NCI-H1092 (cell line): ENCODE results near the gene ADAMTS7.
"Not testable (repeated sequence)": the region's sequence is repeated elsewhere in the genome, so short reads cannot be mapped to it uniquely, and the experiment has no call there.

Source experiments
- DNase-seq: peaks from one replicate; lab custom pipeline; 2025; lab: John Stamatoyannopoulos, UW

ADAMTS7 gene

DNA sequence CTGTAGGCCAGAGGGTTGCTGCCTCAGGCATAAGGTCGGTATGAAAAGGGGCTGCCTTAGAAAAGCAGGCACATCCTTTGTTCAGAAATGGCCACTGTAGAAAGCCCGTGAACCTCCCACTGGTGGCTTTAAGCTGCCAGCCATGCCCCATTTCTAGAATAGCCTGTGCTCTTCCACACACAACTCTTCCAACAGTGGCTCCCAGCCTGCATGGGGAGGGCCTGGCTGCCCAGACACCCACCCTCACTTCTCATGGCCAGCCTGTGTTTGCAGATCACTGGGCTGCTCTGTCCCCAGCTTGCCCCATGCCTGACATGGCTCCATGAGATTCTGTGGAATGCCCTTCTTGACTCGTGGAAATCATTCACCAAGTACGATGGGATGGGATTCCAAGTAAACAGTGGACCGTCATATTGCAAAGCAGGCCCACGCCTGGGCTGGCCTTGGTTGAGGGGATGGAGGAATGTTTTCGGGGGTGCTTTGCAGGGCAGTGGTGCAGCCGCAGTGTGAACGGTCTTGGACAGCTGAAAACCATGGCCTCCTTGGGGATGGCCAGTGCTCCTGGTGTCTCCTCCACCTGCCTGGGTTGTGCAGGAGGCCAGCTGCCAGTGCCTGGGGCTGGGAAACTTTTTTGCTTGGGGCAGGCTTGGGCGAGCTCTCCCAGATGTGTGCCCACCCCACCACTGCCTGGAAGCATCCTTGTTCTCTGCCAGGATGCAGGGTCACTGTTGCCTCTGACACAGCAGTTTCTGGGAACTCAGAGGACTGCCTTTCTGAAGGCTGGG lies 57.3 kb downstream of the ADAMTS7 start:
- DNase-seq = not testable (repeated sequence)

DNA sequence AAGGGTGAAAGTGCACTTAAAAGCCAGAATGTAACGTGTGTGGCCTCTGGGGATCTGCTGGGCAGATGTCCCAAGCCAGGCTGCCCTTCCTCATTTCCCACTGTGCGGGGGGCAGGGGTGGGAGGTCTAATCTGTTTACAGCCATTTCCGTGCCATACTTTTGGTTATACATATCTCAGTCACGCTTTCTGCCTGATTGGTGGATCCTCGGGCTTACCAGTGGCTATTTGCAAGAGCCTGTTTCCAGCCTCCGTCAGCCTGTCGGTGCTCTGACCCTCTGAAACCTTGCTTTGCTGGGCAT lies 58.0 kb downstream of the ADAMTS7 start:
- DNase-seq = not testable (repeated sequence)

DNA sequence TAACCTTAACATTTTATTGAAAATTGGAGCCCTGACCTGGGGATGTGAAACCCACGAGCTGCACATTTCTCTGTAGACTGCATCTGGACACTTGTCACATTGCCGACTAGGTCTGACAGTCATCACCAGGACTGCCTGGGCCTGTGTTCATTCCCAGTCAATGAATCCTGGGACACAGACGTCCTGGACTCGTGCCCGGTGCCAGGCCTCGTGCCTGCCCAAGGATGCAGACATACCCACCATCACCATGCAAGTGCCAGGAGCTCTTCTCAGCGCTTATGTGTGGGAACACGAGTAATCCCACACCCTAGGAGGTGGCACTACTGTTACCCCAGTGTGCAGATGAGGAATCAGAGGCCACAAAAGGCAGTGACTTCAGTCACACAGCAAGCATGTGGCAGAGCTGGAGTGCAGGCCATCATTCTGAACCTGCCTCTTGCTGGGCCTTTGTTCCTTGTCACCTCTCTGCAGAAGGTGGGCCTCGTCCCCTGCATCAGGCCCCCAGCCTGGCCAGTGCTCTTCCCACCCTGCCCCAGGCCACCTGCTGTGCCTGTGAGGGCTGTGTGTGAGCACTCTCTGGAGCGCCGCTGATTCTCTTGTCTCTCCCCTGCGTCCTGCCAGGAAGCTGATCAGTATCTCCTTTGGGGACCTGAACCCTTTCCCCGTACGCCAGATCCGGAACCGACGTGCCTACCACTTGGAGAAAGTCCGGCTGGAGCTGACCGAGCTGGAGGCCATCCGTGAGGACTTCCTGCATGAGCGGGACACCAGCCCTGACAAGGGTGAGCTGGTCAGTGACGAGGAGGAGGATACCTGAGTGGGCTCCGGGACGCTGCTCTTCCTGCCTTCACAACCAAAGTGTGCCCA lies 58.5 kb downstream of the ADAMTS7 start:
- no peak for DNase-seq

DNA sequence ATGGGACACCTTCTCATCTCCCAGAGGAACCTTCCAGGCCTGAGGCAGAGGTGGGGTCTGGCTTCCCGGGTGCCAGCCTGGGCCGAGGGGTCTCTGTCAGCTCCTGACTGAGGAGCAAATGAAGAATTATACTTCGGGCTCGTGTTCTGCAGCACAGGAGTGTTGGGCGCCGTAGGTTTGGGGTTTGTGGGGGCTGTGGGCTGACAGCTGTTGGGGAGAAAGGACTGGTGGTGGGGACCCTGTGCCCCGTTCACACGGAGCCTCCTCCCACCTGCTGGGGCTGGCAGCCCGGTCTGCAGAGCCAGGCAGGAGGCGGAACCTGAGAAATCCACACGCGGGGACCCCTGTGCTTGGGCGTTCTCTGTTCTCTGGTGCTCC lies 59.7 kb downstream of the ADAMTS7 start:
- no peak for DNase-seq

DNA sequence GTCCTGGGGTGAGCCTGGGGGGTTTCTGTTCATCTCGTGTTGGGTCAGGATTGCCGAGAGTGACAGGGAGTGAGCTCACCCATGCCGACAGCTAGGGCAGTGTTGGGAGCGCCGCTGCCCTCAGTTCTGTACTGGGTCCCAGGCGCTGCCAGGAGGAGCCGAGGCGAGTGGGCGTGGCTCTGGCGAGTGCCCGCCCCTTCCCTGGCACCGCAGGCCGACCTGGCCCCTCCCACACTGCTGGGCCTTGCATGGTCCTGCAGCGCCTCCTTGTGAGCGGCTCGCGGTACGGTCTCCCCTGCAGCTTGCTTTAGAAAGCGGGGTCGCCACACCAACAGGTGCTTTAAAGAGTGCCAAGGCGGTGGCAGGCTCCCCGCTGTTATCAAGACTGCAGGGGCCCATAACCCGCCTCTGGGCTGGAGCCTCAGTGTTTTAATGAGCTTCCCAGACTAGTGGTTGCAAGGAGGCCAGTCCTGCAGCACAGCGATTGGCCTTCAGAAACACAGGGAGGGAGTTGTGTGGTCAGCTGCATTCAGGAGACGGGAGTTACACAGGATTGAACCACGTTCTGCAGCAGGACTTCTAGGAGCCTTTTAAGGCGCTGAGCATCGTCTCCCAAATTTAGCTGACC lies 60.2 kb downstream of the ADAMTS7 start:
- DNase-seq = peak; percentile 80

DNA sequence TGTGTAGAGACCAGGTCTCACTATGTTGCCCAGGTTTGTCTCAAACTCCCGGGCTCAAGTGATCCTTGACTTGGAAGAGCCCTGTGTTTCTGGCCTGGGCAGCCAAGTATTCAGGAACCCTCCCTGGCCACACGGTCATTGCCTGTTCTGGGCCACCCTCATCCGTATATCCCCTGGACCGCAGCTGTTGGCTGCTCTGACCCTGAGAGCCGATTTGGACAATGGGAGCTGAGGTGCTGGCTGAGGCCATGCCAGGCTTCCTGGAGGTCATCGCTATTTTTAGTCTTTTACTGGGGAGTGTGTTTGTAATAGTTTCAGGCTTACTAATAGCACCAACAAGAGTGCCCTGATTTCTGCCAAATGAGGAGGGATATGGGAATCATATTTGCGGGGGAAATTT lies 60.7 kb downstream of the ADAMTS7 start:
- no peak for DNase-seq

DNA sequence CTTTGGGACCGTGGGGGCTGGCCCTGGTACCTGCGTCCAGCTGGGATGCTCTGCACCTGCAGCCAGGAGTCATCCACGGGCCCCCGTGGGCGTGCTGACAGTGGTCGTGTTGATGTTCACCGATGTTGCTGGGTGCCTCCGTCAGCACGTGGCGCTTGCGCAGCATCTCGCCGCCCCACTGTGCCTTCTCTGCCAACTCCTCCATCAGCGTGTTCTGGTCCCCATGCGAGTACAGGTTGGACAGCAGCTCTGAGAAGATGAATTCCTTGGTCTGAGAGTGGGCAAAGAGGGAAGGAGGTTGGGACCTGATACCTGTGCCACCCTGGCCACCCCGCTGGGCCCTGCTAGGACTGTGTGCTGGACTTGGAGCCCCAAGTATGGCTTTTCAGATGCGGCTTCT lies 61.4 kb downstream of the ADAMTS7 start:
- no peak for DNase-seq

DNA sequence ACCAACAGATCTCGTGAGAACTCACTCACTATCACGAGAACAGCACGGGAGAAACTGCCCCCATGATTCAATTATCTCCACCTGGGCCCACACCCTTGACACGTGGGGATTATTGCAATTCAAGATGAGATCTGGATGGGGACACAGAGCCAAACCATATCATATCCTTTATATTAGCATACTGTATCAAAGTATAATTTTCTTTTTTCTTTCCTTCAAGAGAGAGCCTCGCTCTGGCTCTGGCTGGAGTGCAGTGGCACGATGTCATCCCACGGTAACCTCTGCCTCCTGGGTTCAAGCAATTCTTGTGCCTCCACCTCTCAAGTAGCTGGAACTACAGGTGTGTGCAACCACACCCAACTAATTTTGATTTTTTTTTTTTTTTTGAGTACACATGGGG lies 63.4 kb downstream of the ADAMTS7 start:
- DNase-seq = not testable (repeated sequence)

DNA sequence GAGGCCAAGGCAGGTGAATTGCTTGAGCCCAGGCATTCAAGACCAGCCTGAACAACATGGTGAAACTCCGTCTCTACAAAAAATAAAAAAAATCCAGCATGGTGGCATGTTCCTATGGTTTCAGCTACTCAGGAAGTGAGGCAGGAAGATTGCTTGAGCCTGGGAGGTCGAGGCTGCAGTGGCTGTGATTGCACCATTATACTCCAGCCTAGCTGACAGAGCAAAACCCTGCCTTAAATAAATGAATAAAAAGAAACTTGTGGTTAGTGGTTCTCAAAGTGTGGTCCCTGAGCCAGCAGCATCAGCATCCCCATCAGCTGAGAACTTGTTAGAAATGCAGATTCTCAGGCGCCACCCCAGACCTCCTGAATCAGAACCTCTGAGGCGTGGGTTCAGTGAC lies 69.6 kb downstream of the ADAMTS7 start:
- not testable (repeated sequence) for DNase-seq

DNA sequence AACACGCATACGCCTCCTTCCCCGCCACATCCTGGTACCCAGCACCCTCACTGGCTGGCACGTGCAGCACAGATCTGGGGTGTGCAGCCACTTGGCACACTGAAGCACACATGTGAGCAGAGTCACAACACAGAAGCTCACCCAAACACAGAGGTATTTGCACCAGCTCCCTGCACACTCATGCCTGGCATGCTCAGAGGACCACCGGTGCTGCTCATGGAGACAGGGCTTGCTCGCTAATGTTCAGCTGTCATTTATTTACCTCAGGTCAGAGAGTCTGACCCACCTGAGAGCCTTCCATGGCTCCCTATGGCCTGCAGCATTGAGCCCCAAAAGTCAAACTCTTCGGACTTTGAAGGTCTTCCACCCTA lies 70.4 kb downstream of the ADAMTS7 start:
- DNase-seq = no peak

DNA sequence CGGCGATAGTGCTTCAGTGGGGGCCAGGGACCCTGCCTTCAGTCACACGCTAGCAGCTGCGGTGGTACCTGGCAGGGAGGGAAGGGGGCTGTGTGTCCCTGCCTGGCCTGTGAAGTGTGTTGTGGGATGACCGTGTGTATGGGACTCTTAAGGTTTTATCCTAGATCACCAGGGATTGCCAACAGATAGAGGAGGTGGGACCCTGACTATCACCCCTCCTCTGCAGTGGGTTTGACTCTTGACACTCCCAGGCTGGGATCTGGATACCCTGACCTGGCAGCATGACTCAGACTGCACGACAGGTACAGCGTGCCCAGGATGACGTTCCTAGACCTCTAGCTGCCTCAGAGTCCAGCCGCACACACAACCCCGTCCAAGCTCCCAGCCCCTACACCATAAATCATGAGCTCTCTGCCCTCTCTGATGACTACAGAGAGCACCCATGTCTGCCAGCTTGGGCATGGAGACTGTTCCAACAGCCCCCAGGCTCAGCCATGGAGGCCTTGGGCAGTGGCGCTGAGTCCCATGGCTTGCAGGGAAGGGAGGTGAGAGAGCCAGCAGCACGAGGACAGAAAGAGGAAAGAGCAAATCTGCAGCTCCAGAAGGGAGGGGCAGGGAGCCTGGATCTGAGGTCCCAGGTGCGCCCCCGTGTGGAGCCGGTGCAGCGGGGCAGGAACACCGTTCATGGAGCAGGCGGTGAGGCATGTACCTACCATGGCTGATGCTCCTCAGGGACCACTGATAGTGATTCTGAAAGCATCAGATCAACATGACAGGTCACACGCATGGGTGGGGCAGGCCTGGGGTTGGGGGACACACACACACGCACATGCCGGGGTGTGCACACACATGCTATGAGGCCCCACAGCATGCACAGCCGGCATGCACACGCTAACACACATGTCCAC lies 71.0 kb downstream of the ADAMTS7 start:
- no peak for DNase-seq

DNA sequence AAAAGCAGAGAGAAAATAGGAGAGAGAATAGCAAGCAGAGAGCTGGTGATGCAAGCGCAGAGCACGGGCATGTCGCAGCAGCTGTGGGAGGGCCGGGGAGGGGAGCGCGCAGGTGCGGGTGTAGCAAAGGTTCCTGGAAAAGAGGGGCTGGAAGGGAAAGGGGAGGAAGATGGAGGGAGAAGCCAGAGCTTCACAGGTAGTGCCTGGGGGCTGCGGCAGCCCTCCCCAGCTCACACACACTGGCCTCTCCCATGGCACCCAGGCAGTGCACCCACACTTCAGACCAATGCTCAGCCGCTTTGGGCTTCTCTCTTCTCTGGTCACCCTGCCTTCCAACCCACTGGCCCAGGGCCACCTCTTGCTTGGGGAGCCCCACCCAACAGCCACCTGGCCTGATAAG lies 72.1 kb downstream of the ADAMTS7 start:
- no peak for DNase-seq

DNA sequence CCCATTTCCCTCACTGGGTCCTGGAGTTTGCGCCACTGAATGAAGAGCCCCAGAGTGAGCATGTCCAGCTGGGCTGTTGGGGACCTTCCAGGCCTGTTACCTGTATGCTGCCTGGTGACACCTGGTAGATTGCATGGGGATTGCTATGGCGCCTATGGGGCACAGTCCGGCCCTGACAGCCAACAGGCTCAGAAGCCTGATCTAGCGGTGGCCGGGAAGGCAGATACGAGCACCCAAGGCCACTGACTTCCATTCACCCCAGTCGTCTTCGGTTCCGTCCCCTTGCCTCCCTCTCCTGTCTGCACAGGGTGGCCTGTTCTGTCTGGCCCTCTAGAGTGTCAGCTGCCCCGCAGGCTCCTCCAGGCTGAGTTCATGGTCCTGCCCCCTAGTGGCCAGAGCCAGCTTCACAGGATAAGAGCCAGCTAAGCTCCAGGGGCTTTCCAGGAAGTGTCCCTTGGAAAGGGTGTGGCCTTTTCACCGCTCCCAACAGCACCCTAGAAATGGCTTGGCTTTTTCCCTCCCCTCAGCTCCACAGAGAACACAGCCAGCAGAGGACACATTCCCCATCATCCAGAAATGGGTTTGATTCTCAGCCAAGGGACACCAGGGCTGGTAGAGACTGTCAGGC lies 73.2 kb downstream of the ADAMTS7 start:
- DNase-seq = not testable (repeated sequence)

DNA sequence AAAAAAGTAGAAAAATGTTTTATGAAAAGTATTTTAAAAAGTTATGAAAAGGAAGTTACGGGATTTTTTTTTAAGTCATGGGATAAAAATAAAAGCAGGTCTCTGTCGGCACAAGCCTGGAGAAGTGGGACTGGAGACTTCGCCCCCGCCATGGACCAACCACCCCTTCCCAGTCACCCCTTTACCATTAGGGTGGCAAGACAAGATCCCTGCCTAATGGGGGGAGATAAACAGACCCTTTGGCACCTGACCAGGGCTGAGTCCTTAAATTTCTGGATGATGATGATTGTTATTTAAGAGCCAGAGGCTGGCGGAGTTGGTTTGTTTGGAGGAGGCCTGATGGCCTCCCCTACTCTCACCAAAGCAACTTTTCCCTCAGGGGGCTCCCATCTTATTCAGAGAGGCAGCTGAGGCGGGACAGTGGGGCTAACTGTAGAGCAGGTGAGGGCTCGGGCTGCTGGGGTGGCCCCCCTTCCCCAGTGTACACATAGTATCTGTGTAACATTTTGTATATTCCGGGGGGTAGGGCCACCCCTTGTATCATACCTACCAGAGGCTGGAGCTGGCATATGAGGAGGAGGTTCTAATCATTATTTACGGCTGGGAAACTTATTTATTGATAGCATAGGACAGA lies 74.0 kb downstream of the ADAMTS7 start:
- DNase-seq = no peak

DNA sequence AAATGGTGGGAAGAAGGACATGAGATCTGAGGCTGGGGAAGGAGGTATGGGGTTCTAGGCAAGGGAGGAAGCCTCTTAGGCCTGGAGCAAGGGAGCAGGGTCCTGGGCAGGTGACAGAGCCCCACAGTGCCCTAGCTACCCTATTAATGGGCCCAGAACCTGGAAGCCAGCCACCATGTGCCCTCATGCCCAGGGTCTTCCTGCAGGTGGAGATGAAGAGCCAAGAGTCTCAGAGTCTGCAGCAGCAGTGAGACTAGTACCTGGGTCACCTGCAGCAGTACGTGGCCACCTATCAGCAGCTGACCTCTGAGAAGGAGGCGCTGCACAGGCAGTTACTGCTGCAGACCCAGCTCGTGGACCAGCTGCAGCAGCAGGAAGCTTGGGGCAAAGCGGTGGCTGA lies 75.0 kb downstream of the ADAMTS7 start:
- DNase-seq = not testable (repeated sequence)

DNA sequence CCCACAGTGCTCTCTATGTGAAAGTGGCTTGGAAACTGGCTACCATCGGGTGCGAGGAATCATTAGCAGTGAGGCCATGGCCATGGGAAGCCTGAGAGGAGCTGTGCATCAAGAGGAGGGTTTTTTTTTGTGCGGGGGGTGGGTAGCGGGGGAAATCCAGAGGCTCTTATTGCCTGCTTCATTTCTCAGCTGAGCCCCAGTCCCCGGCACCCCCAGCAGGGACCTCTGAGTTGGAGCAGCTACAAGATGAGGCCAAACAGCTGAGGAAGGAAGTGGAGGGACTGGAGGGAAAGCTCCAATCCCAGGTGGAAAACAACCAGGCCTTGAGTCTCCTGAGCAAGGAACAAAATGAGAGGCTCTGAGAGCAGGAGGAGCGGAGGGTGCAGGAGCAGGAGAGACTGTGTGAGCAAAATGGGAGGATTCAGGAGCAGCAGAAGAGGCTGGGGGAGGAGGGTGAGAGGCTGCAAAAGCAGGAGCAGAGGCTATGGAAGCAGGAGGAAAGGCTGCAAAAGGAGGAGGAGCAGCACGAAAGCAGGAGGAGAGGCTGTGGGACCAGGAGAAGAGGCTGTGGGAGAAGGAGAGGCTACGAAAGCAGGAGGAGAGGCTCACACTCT lies 76.7 kb downstream of the ADAMTS7 start:
- no peak for DNase-seq

DNA sequence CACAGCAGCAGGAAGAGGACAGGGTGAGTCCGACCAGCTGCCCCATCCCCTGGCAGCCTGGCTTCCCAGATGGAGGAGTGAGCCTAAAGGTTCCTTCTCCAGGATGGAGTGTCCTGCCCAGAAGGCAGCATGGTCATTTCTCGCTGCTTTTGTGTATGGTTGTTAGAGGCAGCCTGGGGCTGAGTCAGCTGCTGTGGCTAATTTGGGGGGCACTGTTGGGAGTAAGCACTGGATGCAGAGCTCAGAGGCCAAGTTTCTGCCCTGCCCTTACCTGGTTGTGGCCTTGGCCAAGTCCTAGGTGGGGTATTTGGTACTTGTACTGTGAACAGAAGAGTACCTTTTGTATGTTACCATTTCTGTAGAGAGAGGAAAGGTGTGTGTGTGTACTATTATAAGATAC lies 78.6 kb downstream of the ADAMTS7 start:
- no peak for DNase-seq

DNA sequence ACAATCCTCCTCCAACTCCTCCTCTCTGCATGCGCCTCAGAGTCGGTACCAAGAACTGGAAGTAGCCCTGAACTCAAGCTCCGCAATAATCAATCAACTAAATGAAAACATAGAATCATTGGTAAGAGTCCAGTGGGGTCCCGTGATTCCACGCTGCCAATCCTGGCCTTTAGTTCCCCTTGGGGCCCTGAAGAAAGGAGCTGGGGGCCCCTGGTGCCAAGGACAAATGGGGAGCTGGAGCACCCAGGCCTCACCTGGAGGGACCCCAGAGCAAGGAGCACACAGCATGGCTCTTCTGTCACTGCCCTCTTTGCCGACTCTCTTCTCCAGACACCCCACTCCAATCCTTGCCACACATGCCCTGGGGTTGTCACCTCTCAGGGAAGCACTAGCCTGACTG lies 80.3 kb downstream of the ADAMTS7 start:
- DNase-seq = no peak

DNA sequence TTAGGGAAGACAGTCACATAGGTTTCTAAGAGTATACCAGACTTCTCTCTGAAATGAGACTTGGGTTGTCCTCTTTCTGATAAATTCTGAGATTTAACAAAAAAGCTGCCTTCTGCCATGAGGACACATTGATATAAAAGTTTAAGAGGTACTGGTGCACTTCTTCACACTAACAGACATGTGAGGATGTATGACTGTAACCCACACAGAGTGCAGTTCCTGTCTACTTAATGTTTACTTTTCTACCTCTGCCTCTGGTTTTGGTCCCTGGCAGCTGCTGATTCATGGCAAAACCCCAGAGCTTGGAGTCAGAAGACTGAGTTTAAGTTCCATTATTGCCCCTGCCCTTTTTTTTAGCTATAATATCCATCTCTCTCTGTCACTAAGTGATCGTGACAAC lies 82.8 kb downstream of the ADAMTS7 start:
- DNase-seq = not testable (repeated sequence)

DNA sequence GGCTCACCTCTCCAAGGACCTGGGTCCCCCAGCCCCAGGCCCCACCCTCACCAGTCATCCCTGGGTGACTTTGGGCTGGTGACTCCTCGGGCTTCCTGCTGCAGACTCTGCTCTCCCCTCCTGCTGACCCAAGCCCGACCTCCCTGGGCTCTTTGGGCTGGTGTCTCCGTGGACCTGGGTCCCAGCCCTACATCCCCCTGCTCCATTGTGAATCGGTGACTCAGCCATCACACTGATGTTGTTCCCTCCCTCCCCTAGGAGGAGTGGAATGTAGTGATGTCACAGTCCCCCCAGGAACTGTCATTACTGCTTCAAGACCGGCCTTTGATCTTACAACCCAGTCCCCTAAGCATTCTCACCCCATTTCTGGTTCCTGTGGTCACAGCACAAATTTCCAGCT lies 83.7 kb downstream of the ADAMTS7 start:
- no peak for DNase-seq
